ENCODE data around the gene STAT2.
"Not testable (repeated sequence)": the region's sequence is repeated elsewhere in the genome, so short reads cannot be mapped to it uniquely, and the experiment has no call there.

STAT2 gene

DNA sequence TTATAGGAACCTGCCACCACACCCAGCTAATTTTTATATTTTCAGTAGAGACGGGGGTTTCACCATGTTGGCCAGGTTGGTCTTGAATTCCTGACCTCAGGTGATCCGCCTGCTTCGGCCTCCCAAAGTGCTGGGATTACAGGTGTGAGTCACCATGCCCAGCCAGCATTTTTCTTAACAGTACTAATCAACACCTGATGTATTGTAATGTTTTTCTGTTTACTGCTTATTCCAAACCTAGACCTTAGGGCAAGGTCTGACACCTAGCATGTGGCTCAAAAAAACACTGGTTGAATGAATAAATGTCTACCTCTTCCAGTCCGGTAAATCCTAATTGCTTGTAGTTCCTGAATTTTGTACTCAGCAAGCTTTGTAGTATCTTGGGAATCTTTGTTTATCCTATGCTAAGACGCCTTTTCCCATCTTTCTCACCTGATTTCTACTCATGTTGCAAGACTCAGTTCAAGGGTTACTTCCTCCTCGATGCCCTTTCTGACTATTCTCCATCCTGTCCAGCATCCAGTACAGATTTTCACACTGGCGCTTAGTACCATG lies 28.9 kb downstream of the STAT2 start:
- DNase-seq (ENCODE audit: low read depth): no peak

DNA sequence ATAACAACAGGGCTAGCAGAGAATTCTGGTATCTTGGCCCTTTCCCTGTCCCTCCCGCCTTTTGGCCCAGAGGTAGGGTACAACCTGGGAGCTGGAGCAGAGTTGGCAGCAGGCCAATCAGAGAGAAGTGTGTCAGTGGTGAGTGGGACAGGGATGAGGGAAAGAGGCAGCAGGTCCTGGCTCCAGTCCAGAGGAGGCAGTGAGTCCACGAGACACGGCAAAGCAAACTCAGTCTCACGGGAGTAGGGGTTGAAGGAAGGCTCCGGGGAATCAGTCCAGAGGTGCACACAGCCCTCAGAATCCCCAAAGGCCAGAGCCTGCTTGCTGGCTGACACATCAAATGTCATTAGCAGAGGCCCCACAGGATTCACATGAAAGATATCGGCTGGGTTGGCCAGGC lies 33.4 kb downstream of the STAT2 start:
- DNase-seq (ENCODE audit: low read depth): no peak

DNA sequence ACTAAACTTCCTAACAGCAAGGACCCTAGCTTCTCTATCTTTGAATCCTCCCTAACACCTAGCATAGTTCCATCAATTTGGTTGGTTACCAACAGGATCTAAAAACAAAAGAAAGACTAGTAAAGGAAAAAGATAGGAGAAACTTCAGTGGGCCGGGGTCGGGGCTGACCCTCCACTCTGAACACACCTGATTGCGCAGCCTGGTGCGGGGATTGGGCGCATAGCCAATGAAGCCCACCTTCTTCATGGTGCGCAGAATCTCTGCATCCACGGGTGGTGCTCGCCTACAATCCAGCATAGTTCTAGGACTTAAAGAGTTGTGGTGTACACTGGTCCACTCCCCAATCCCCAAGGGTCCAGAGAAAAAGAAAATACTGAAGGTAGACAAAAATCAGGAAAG lies 33.8 kb downstream of the STAT2 start:
- DNase-seq (ENCODE audit: low read depth): no peak

GRCh38 chr12:56324206-56324605 lies 35.7 kb downstream of the STAT2 start:
- no peak for DNase-seq (ENCODE audit: low read depth)

DNA sequence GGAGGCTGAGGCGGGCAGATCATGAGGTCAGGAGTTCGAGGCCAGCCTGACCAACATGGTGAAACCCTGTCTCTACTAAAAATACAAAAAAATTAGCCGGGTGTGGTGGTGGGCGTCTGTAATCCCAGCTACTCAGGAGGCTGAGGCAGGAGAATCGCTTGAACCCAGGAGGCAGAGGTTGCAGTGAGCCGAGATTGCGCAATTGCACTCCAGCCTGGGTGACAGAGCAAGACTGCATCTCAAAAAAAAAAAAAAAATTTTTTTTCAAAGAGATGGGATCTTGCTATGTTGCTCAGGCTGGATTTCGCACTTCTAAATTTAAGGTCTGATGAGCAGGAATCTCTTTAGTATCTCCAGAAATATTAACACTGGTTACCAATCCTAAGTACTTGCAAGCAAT lies 38.3 kb downstream of the STAT2 start:
- not testable (repeated sequence) for DNase-seq (ENCODE audit: low read depth)

DNA sequence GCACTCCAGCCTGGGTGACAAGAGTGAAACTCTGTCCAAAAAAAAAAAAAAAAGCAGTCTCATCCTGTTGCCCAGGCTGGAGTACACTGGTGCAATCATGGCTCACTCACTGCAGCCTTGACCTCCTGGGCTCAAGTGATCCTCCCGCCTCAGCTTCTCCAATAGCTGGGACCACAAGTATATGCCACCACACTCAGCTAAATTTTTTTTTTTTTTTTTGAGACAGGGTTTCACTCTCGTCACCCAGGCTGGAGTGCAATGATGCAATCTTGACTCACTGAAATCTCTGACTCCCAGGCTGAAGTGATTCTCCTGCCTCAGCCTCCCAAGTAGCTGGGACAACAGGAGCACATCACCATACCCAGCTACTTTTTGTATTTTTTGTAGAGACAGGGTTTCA lies 38.9 kb downstream of the STAT2 start:
- no peak for DNase-seq (ENCODE audit: low read depth)

DNA sequence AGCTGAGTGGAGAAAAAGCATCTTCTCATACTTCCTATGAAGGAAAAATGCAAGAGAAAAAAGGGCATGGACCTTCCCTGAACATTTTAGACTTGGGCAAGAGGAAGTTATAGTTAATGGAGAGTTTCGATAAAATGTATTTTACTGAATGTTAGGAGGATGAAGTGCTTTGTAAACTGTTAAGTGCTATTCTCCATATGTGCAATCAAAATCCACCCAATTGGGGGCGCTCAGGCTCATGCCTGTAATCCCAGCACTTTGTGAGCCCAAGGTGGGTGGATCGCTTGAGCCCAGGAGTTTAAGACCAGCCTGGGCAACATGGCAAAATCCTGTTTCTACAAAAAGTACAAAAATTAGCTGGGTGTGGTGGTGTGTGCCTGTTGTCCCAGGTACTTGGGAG lies 42.2 kb downstream of the STAT2 start:
- no peak for DNase-seq (ENCODE audit: low read depth)

DNA sequence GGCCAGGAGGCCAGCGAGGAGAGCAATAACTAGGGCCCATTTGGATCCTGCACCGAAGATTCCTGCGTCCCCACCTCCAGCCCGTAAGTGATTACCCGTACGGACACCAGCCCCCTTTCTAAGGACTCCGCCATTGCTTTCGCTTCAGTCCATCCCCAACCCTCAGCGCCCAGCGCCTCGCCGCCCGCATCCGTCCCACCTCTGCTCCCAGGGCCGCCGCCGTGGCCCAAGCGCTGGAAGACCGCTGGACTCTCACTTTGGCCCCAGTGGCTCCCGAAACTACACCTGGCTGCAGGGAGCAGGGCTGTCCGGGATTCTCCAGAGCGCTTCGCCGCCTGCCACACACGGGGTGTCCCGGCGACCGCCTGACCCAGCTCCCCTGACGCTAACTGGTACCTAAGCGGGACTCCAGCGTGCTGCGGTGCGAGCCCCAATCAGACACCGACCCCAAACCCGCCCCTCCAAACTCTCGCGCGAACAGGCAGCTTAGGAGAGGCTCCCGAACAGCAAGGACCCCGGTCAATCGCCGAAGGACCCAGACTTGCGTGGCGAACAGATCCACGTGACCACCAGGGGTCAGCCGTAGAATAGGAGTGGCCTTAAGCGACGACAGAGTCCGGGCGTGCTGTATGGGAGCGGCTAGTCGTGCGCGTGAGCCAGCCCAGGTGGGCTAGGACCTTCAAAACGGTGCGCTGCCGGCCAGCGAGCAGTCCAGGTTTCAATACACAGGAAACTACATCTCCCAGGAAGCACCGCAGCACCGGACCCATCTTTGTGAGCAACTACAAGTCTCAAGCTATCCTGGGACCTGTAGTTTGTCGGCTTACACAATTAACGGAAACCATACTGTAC lies 44.1 kb downstream of the STAT2 start, which contains the start of gene CNPY2:
TSS of gene CNPY2 (minus strand) at position 367 of the 852 bp plus-strand sequence. CDS start 771 bp downstream, outside the sequence.
- DNase-seq (ENCODE audit: low read depth): peak; percentile 95

- DNase-seq (ENCODE audit: low read depth): no peak
These were observed 44.7 kb downstream of the STAT2 start for GRCh38 chr12:56315249-56315621.

- DNase-seq (ENCODE audit: low read depth): no peak
These were observed 48.9 kb downstream of the STAT2 start for GRCh38 chr12:56311003-56311402.

DNA sequence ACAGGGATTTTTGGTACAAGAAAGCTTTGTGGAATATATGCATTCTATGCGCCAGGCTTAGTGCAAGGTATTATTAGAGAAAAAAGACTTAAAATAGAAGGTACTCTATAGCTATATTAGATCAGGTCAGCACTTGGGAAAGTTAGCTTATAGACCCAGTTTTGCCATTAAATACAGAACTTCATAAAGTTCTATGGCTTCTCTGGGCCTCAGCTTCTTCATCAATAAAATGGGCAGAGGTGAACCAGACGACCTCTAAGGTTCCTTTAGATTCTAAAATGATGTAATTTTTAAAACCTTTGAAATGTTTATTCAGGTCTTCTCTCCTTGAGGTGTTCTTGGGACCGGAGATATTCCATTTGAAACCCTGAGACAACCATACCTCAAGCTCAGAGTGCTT lies 51.2 kb downstream of the STAT2 start:
- no peak for DNase-seq (ENCODE audit: low read depth)

DNA sequence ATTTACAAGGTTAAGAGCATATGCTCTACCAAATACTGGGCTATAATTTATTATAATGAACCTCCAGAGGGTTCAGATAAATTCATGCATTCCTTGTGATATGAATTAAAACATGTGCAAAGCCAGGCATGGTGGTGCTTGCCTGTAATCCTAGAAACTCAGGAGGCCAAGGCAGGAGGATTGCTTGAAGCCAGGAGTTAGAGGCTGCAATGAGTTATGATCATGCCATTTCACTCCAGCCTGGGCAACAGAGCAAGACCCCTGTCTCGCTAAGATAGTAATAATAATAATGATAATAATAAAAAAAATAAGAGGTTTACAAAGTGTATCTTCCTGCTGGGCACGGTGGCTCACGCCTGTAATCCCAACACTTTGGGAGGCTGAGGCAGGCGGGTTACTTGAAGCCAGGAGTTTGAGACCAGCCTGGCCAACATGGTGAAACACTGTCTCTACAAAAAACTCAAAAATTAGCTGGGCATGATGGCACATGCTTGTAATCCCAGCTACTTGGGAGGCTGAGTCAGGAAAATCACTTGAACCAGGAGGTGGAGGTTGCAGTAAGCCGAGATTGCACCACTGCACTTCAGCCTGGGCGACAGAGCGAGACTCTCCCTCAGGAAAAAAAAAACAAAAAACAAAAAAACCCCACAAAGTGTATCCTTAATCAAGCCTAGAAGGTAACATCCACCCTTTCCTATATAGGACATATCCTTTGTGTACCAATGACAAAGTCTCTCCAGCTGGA lies 52.5 kb downstream of the STAT2 start:
- no peak for DNase-seq (ENCODE audit: low read depth)

DNA sequence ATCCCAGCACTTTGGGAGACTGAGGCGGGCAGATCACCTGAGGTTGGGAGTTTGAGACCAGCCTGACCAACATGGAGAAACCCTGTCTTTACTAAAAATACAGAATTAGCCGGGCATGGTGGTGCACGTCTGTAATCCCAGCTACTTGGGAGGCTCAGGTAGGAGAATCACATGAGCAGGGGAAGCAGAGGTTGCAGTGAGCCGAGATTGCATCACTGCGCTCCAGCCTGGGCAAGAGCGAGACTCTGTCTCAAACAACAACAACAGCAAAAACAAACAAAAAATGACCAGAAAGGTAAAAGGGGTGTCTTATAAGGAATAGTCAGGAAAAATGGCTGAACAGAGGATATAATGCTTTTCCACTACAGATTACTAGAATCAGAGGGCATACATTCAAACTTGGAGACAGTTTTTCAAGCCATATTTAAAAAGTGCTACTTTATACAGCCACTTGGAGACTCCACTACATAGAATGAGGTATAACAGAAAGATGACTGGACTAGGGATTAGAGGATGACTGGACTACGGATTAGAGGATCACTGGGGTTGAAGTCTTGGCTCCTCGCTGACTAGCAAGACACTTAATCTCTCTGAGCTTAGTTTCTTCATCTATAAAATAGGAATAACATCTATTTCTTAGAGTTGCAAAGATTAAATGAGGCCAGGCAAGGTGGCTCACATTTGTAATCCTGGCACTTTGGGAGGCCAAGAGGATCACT lies 54.9 kb downstream of the STAT2 start:
- DNase-seq (ENCODE audit: low read depth): no peak

GRCh38 chr12:56304276-56304675 lies 55.6 kb downstream of the STAT2 start:
- no peak for DNase-seq (ENCODE audit: low read depth)

DNA sequence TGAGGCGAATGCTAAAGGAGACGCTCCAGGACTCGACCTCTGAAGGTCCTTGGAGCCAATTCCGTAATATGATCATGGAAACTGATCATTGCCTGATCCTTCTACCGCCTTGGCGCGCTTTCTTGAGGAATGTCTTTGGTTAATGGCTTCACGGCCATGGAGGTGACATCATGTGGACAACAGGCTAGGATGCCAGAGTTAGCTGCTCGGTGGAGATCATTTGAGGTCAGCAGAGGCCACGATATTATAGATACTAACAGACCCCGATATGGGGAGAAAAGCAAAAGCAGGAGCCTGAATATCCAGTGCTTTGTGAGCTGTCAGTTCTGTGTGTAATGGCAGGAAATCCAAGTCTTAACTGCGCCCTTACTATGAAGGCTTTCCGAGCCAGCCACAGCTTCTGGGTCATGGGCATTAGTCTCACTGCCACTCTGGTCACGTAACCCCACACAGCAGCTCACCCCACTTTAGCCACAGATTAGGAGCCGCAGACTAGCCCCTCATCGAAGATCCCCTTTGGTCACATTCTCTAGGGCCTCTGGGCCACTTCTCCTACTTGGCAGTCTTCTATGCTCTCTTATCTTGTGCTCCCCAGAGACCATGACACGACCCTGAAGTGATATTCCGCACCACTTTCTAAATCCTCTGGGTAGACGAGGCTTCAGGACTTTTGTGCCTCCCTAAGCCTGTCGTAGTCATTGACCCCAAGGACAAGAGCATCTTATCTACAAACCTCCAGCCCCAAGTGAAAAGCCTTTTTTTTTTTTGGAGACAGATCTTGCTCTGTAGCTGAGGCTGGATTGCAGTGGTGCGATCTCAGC lies 59.1 kb downstream of the STAT2 start:
- DNase-seq (ENCODE audit: low read depth): no peak

DNA sequence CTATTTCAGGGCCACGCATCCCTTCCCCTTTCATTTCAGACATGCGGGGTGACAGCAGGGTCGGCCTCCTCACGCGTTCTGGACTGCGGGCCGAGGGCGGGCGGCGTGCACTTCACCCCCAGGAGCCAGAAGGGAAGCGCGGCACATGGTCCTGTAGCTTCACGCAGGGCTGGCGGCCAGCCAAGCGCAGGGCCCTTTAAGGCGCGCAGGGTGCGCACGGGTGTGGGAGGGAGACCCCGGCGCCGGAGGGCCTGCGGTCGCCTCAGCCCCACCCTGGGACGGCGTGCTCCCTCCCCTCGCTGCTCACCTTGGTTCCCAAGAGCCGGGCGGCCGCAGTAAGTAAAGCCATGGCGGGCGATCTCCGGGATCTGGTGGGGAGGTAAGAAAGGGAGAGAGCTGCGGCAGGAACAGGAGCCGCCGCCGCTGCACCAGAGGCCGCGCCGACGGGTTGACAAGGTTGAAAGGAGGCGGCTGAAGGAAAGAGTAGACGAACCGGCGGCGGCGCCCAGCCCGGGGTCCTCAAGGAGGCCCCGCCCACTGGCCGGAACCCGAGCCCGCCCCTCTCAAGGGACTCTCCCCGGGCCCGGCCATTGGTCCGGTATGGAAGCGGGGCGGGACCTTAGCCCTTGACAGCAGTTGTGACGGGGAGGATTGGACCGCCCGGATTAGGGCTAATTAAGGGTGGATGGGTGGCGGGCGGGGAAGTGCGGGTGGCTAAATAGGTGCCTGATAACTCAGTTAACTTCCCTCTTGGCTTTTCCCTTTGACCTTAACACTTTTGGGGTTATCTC lies 59.9 kb downstream of the STAT2 start, which contains the start of gene CS:
TSS of gene CS (minus strand) at position 478 of the 791 bp plus-strand sequence. CDS start at position 349, 129 bp downstream.
- peak; percentile 96 for DNase-seq (ENCODE audit: low read depth)

GRCh38 chr12:56299308-56299852 lies 60.5 kb downstream of the STAT2 start:
- no peak for DNase-seq (ENCODE audit: low read depth)

- no peak for DNase-seq (ENCODE audit: low read depth)
These were observed 61.1 kb downstream of the STAT2 start for GRCh38 chr12:56298828-56299227.

DNA sequence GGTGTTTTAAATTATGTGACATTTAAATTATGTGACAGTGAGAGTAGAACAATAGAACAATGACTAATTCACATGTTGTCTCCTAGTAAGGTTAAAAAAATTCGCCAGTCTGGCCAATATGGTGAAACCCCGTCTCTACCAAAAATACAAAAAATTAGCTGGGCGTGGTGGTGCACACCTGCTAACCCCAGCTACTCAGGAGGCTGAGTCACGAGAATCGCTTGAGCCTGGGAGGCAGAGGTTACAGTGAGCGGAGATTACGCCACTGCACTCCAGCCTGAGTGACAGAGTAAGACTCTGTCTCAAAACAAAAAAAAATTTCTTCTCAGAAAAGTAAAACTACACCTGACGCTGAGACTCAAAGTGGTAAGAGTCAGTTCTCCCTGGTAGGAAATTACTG lies 62.5 kb downstream of the STAT2 start:
- DNase-seq (ENCODE audit: low read depth): no peak

DNA sequence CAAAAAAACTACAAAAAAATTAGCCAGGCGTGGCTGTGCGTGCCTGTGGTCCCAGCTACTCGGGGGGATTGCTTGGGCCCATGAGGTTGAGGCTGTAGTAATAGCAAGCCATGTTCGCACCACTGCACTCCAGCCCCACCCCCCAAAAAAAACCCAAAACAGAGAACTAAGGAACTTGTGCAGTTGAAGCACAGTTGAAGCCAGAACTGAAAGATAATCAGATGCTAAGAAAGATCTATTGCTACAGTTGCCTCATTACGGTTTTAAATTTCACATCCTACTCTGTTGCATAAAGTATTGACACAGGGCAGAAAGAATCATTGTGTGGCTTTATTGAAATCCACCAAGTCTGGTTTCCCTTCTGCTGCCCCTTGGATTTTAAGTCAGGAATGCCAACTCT lies 63.6 kb downstream of the STAT2 start:
- DNase-seq (ENCODE audit: low read depth): peak; percentile 51

All from fibroblast of gingiva (primary cell).